Bronchial epithelial cell (primary cell): ENCODE data around the gene NOD2. TPM values are rescaled to one million over a fixed set of nuclear protein-coding genes. Genes with fewer than 3 reads are reported as not detected.

Experiments
- DNase-seq: peaks from one replicate; pipeline ENCODE4 v3.0.0-alpha.2; 2010; ENCODE audit warnings: low read depth
- FAIRE-seq: peaks from 2 replicates; lab custom pipeline; 2011; peaks lifted over from hg19 to GRCh38; lab: Jason Lieb, UNC
- H3K27me3 ChIP-seq: 2 replicates; pipeline ENCODE4 v1.5.1; 2011; ENCODE audit warnings: low read length; ENCODE audit not compliant: control insufficient read depth, insufficient read depth
- H3K36me3 ChIP-seq: 2 replicates; pipeline ENCODE4 v1.5.1; 2011; ENCODE audit warnings: low read length; ENCODE audit not compliant: control insufficient read depth, insufficient read depth
- H3K4me3 ChIP-seq: 2 replicates; pipeline ENCODE4 v1.5.1; 2011; ENCODE audit warnings: mild to moderate bottlenecking, low read depth, low read length, control low read depth
- CTCF ChIP-seq: IDR thresholded peaks from 2 replicates; pipeline ENCODE4 v1.5.1; 2011; ENCODE audit warnings: mild to moderate bottlenecking, moderate library complexity, low read length, control low read depth, inconsistent platforms; ENCODE audit not compliant: insufficient read depth, severe bottlenecking
- total RNA-seq: library from RNA; depleted of rRNA; stranded (reverse); fragments of >200 nt; gene quantifications from 2 replicates; pipeline ENCODE4 v1.2.1, GENCODE V29; 2014

The NOD2 gene
- total RNA-seq, 1 donor from 2014 or later: 2.4 TPM

DNA sequence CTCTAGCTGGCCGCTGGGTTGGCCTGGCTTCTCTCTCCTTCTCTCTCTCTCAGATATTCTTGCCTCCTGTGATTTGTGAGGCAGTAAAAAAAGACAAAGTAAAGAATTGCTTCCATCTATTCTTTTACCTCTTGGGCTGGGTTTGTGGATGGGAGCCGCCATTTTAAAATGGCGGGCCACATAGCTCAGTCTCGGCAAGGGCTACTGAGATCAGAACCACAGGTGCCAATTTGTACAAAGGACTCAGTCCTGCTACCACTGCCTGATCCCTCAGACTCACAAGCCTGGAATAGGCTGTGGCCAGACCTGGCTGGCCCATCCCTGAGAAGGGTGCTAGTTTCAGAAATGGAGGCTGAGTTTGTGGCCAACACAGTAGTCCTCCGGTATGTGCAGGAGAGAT is 24.1 kb downstream of the NOD2 start:
- H3K27me3 ChIP-seq: no peaks in the 10 kb centered on the region
- FAIRE-seq: no peak

GRCh38 chr16:50718061-50718760 is 24.8 kb downstream of the NOD2 start:
- no peak overlapping the region for H3K4me3 ChIP-seq
- DNase-seq (no peak), FAIRE-seq (no peak)
- no peaks in the 10 kb centered on the region for H3K27me3 ChIP-seq
- no peak for TF ChIP-seq CTCF
- H3K36me3 ChIP-seq: no peaks in the 10 kb centered on the region

More for the DNA sequence above, 24.1 kb downstream of the NOD2 start:
- H3K36me3 ChIP-seq: no peaks in the 10 kb centered on the region
- TF ChIP-seq CTCF: no peak
- DNase-seq: no peak
- H3K4me3 ChIP-seq: no peak overlapping the region

DNA sequence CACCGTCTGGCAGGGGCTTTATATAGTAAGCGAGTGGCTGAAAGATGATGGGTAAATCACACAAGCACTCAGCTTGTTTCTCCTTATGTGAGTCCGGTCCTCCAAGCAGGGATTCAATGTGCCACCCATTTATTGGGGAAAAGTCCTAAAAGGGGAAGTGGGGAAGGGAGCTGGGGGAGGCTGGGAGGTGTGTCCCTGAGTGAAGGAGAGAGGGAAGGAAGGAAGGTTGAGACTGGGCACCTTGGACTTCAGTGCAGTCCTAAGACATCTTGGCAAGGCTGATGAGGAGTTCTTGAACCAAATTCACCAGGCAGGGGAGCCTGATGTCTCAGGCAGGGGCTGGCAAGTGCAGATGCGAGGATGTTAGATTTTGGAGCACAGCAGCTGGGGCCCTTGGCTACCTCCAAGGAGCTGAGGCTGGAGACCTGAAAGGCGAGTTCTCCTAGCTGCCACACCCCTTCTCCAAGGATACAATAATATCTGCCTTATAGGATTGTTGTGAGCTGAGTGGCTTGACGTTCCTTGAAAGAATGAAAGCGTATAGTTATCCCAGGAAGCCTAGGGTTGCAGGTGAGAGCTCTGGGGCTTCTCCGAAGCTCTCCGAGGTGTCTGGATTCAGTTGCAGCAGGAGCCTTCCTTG is 25.5 kb downstream of the NOD2 start:
- FAIRE-seq: peak; percentile 68
- Histone ChIP-seq H3K4me3 (peak overlapping the region; percentile 27), H3K27me3 (no peaks in the 10 kb centered on the region), H3K36me3 (no peaks in the 10 kb centered on the region)
- peak; percentile 73 for DNase-seq
- no peak for TF ChIP-seq CTCF

DNA sequence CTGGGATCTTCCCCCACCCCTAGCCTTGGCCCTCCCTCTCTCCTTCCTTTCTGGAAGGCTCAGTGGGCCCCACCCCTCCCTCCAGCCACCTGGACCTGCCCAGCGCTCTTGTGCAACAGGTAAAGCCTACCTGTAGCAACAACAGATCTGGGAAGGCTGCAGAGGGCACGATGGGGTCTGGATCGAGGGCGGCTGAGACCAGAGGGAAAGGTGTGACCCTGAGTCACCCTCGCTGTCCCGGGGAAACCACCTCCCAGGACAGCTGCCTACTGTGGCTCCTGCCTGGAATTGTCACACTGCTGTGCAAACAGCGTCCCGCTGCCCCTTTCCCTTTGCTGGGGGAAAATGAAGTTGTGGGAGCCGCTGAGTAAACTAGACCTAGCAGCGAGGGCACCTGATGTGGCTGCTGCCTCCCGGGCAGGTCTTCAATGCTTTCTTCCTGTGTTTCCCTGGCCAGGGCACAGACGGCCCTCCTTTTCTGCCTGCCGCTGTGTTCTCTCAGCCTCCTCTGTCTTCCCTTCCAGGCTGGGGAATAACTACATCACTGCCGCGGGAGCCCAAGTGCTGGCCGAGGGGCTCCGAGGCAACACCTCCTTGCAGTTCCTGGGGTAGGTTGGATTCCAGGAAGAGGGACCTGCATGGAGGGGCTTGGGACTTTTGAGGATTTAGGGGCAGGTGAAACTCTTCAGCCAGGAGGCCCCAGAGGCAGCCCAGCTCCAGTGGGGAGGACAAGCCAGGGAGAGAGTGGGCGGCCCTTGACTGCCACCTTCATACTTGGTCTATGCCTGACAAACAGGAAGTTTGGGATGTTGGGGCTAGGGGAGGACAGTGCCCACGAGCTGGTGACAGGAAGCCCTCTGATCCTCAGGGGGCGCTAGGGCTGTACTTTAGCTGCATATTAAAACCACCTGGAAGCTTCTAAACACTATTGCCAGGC is 26.3 kb downstream of the NOD2 start:
- H3K4me3 ChIP-seq: peak overlapping the region; percentile 27

More for the DNA sequence above, 26.3 kb downstream of the NOD2 start:
- no peak for FAIRE-seq
- H3K36me3 ChIP-seq: no peaks in the 10 kb centered on the region
- TF ChIP-seq CTCF: no peak
- DNase-seq: no peak
- no peaks in the 10 kb centered on the region for H3K27me3 ChIP-seq
